SU-DHL-6 (cell line): ENCODE data around the gene GARRE1.

Experiments
- H2AFZ ChIP-seq: fragments of 200-600 bp; sonication (generic); 2 replicates; pipeline ENCODE4 v1.6.1; 2014; ENCODE audit warnings: low read depth, mild to moderate bottlenecking, moderate library complexity, mixed read lengths, antibody characterized with exemption, low read length; ENCODE audit not compliant: severe bottlenecking
- H3F3A ChIP-seq: fragments of 200-600 bp; shearing (Covaris generic); 2 replicates; pipeline ENCODE4 v1.6.0; 2016; ENCODE audit warnings: antibody characterized with exemption, mild to moderate bottlenecking; ENCODE audit not compliant: insufficient read depth
- H3K27ac ChIP-seq: fragments of 200-600 bp; sonication (generic); 2 replicates; pipeline ENCODE4 v1.5.1; 2016; ENCODE audit warnings: low read depth, mild to moderate bottlenecking, low read length, moderate library complexity, mixed read lengths
- H3K27me3 ChIP-seq: fragments of 200-600 bp; sonication (generic), shearing (Covaris generic); 2 replicates; pipeline ENCODE4 v1.6.0; 2014; ENCODE audit warnings: mild to moderate bottlenecking, low read length
- H3K36me3 ChIP-seq: fragments of 200-600 bp; sonication (generic); 2 replicates; pipeline ENCODE4 v1.6.1; 2014; ENCODE audit warnings: mild to moderate bottlenecking, low read length, mixed read lengths
- H3K4me2 ChIP-seq: fragments of 300-600, 200-600 bp; shearing (Covaris generic), sonication (generic); 2 replicates; pipeline ENCODE4 v1.6.0; 2014; ENCODE audit warnings: low read length, low read depth, mild to moderate bottlenecking; ENCODE audit not compliant: poor library complexity, severe bottlenecking
- H3K4me3 ChIP-seq: fragments of 200-600 bp; sonication (generic); 2 replicates; pipeline ENCODE4 v1.5.1; 2014; ENCODE audit warnings: antibody characterized with exemption, low read length, mild to moderate bottlenecking, mixed read lengths; ENCODE audit not compliant: insufficient read depth, poor library complexity, severe bottlenecking
- H3K79me2 ChIP-seq: fragments of 200-600 bp; sonication (generic); 2 replicates; pipeline ENCODE4 v1.6.1; 2014; ENCODE audit warnings: mild to moderate bottlenecking, low read length, moderate library complexity; ENCODE audit not compliant: insufficient read depth
- H3K9ac ChIP-seq: fragments of 200-600 bp; sonication (generic); 2 replicates; pipeline ENCODE4 v1.7.0; 2014; ENCODE audit warnings: mild to moderate bottlenecking, low read length
- H3K9me2 ChIP-seq: fragments of 200-600 bp; sonication (generic); replicated peaks from 2 replicates; pipeline ENCODE4 v1.6.1; 2014; ENCODE audit warnings: low read length; ENCODE audit not compliant: insufficient read depth
- H3K9me3 ChIP-seq: fragments of 200-600 bp; sonication (generic); 2 replicates; pipeline ENCODE4 v1.6.1; 2014; ENCODE audit warnings: low read length, mixed read lengths; ENCODE audit not compliant: insufficient read depth
- H4K20me1 ChIP-seq: fragments of 200-600 bp; sonication (generic); 2 replicates; pipeline ENCODE4 v1.6.1; 2014; ENCODE audit warnings: low read depth, mild to moderate bottlenecking, antibody characterized with exemption, low read length, moderate library complexity, mixed read lengths
- EZH2phosphoT487 ChIP-seq: fragments of 200-600 bp; sonication (generic), shearing (Covaris generic); conservative IDR thresholded peaks from 2 replicates; pipeline ENCODE4 v1.6.1; 2018; ENCODE audit warnings: mild to moderate bottlenecking, antibody characterized with exemption, low read length, moderate library complexity, mixed read lengths
- TF ChIP-seq, protein P1 (sequence below): fragments of 200-600 bp; sonication (generic); IDR thresholded peaks from one replicate; pipeline ENCODE4 v1.5.1; 2017; ENCODE audit warnings: antibody characterized with exemption, mild to moderate bottlenecking, low read length, moderate library complexity; ENCODE audit not compliant: insufficient read depth, poor library complexity, severe bottlenecking

The GARRE1 gene

DNA sequence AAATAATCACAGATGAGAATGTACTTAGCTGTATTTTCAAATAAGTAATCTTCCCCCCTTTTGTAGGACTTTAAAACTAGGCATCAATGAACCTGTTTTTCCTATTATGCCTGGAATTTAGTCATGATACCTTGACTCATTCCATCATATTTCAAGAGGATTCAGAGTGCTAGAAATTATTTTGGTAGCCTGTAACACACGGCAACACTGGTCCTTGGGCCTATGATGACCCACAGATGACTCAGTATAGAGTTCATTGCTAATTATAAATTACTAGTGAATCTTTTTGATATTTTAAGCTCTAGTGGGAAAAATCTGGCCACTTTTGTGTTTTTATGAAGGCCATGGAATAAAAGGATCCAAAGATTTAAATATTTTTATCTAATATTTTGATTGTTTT lies 26.0 kb upstream of the GARRE1 start:
- H3K4me2 ChIP-seq: no peak overlapping the region
- no peak overlapping the region for H3K4me3 ChIP-seq
- no peak for TF ChIP-seq EZH2phosphoT487
- TF ChIP-seq, protein P1, sequence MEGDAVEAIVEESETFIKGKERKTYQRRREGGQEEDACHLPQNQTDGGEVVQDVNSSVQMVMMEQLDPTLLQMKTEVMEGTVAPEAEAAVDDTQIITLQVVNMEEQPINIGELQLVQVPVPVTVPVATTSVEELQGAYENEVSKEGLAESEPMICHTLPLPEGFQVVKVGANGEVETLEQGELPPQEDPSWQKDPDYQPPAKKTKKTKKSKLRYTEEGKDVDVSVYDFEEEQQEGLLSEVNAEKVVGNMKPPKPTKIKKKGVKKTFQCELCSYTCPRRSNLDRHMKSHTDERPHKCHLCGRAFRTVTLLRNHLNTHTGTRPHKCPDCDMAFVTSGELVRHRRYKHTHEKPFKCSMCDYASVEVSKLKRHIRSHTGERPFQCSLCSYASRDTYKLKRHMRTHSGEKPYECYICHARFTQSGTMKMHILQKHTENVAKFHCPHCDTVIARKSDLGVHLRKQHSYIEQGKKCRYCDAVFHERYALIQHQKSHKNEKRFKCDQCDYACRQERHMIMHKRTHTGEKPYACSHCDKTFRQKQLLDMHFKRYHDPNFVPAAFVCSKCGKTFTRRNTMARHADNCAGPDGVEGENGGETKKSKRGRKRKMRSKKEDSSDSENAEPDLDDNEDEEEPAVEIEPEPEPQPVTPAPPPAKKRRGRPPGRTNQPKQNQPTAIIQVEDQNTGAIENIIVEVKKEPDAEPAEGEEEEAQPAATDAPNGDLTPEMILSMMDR: no peak
- peaks cover 2% of the 10 kb centered on the region; the same call in 1 of the 2 replicates for H4K20me1 ChIP-seq
- no peaks in the 10 kb centered on the region for H3K9me3 ChIP-seq
- peaks cover 5% of the 10 kb centered on the region; the same call in 1 of the 2 replicates for H3K79me2 ChIP-seq
- no peak overlapping the region for H3K9ac ChIP-seq
- peaks cover 24% of the 10 kb centered on the region; the same call in 1 of the 2 replicates for H3F3A ChIP-seq
- peaks cover 54% of the 10 kb centered on the region for H3K36me3 ChIP-seq
- H3K27me3 ChIP-seq: no peaks in the 10 kb centered on the region
- no peak overlapping the region for H3K27ac ChIP-seq
- no peaks in the 10 kb centered on the region for H3K9me2 ChIP-seq
- H2AFZ ChIP-seq: no peak overlapping the region

DNA sequence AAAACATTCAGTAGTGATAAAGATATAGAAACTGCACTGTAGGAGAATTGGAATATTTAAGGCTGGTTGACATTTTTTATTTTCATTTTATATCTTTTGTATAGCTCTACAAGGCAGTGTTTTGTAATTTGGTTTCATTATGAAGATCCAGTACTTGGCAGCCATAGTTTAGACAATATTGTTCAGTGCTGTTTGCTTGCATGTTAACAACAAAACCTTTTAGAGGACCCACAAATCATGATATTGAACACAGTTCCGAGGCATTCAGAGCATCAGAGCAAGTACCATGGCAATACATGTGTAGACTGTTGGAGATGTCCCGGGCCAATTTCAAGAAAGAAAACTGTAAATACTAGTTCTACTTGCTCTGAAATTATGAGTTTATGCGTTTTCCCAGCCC lies 25.6 kb upstream of the GARRE1 start:
- H3K36me3 ChIP-seq: peaks cover 50% of the 10 kb centered on the region

DNA sequence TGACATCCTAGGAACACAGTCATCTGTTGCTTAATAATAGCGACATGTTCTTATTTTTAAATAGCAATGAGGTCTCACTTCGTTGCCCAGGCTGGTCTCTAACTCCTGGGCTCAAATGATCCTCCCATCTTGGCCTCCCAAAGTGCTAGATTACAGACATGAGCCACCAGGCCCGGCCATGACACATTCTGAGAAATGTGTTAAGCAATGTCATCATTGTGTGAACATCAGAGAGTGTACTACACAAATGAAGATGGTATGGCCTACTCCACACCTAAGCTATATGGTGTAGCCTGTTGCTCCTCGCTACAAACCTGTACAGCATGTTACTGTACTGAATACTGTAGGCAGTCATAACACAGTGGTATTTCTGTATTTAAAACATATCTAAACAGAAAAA lies 24.6 kb upstream of the GARRE1 start:
- Histone ChIP-seq H3F3A (peaks cover 24% of the 10 kb centered on the region; the same call in 1 of the 2 replicates), H3K79me2 (no peaks in the 10 kb centered on the region; the same call in 1 of the 2 replicates), H3K9ac (no peak overlapping the region), H3K9me2 (no peaks in the 10 kb centered on the region), H4K20me1 (no peaks in the 10 kb centered on the region; the same call in 1 of the 2 replicates), H3K4me2 (no peak overlapping the region), H3K27me3 (no peaks in the 10 kb centered on the region), H3K9me3 (no peaks in the 10 kb centered on the region), H3K27ac (no peak overlapping the region), H3K4me3 (no peak overlapping the region), H2AFZ (no peak overlapping the region), H3K36me3 (peaks cover 43% of the 10 kb centered on the region)
- TF ChIP-seq EZH2phosphoT487: no peak
- TF ChIP-seq, protein P1: no peak

More for the DNA sequence above, 25.6 kb upstream of the GARRE1 start:
- Histone ChIP-seq H3F3A (peaks cover 24% of the 10 kb centered on the region; the same call in 1 of the 2 replicates), H2AFZ (no peak overlapping the region), H3K9me2 (no peaks in the 10 kb centered on the region), H4K20me1 (no peaks in the 10 kb centered on the region; the same call in 1 of the 2 replicates), H3K79me2 (peaks cover 1% of the 10 kb centered on the region; the same call in 1 of the 2 replicates), H3K4me2 (no peak overlapping the region), H3K27me3 (no peaks in the 10 kb centered on the region), H3K9me3 (no peaks in the 10 kb centered on the region), H3K27ac (no peak overlapping the region), H3K9ac (no peak overlapping the region), H3K4me3 (no peak overlapping the region)
- TF ChIP-seq, protein P1: no peak
- TF ChIP-seq EZH2phosphoT487: no peak
